Measurements from ENCODE around the gene MTARC2. TPM values are rescaled to one million over a fixed set of nuclear protein-coding genes. Genes with fewer than 3 reads are reported as not detected.
A peak's percentile ranks its signal among the peaks of the same experiment; 100 is the strongest.

Gene MTARC2
- total RNA-seq, 3 donors from 2014 or later: 26.7 to 41.8 (median 35.6) TPM

DNA sequence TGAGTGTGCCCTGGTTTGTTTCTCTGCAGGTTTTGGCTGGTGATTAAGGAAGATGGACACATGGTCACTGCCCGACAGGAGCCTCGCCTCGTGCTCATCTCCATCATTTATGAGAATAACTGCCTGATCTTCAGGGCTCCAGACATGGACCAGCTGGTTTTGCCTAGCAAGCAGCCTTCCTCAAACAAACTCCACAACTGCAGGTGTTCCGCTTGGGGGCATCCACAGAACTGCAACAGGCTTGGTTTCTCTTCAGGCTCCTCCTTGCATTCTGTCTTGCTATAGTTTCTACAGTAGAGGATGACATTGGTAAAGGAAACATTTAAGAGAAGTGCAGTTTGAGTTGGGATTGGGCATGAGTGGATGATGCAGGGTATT lies 6.8 kb downstream of the MTARC2 start:
- H3K4me1 ChIP-seq (ENCODE audit: low read depth): peaks cover 18% of the 10 kb centered on the region
- no peaks in the 10 kb centered on the region for H3K36me3 ChIP-seq (ENCODE audit: low read depth)
- DNase-seq (no peak), ATAC-seq (no peak)
- no peaks in the 10 kb centered on the region for H3K9me3 ChIP-seq
- TF ChIP-seq, protein P1, sequence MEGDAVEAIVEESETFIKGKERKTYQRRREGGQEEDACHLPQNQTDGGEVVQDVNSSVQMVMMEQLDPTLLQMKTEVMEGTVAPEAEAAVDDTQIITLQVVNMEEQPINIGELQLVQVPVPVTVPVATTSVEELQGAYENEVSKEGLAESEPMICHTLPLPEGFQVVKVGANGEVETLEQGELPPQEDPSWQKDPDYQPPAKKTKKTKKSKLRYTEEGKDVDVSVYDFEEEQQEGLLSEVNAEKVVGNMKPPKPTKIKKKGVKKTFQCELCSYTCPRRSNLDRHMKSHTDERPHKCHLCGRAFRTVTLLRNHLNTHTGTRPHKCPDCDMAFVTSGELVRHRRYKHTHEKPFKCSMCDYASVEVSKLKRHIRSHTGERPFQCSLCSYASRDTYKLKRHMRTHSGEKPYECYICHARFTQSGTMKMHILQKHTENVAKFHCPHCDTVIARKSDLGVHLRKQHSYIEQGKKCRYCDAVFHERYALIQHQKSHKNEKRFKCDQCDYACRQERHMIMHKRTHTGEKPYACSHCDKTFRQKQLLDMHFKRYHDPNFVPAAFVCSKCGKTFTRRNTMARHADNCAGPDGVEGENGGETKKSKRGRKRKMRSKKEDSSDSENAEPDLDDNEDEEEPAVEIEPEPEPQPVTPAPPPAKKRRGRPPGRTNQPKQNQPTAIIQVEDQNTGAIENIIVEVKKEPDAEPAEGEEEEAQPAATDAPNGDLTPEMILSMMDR (IDR thresholded peaks at IDR 0.05): no peak
- no peak overlapping the region for H3K4me3 ChIP-seq
- intact Hi-C loops (cut with DNase I, micrococcal nuclease): no loop called here

DNA sequence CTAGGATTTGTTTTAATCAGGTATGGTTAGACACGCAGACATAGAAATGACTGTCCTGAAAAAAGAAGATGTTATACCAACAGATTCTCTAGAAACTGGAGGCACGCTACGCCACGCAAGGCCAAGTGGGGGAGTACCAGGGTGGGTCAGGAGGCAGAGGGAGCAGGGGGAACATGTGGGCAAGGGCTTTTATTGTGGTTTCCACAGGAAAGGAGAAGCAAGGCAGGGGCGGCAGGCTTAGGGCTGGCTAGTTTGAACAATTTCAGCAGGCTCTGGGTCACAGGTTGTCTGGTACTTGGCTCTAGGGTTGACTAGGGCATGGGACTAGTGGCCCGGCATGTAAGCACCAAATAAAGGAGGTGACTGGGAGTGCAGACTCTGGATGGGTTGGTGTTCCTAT lies 7.2 kb downstream of the MTARC2 start:
- peaks cover 15% of the 10 kb centered on the region for H3K4me1 ChIP-seq (ENCODE audit: low read depth)
- ATAC-seq (no peak), DNase-seq (no peak)
- no peaks in the 10 kb centered on the region for H3K36me3 ChIP-seq (ENCODE audit: low read depth)
- H3K4me3 ChIP-seq: no peak overlapping the region
- H3K9me3 ChIP-seq: no peaks in the 10 kb centered on the region
- intact Hi-C loops (cut with DNase I, micrococcal nuclease): no loop called here
- TF ChIP-seq, protein P1 (IDR thresholded peaks at IDR 0.05): no peak

DNA sequence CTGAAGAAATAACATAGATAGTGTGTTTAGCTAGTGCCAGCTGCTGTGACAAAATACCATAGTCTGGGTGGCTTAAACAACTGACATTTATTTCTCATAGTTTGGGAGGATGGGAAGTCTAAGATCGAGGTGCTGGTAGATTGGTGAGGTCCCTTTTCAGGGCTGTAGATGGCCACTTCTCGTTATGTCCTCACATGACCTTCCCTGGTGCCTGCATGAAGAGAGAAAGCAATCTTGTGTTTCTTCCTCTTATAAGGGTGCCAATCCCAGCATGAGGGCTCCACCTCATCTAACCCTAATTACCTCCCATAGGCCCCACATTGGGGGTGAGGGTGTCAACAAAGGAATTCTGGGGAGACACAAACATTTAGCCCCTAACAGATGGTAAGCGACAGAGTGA lies 9.3 kb downstream of the MTARC2 start:
- Histone ChIP-seq H3K36me3 (ENCODE audit: low read depth) (no peaks in the 10 kb centered on the region), H3K4me3 (no peak overlapping the region), H3K9me3 (no peaks in the 10 kb centered on the region), H3K4me1 (ENCODE audit: low read depth) (peaks cover 6% of the 10 kb centered on the region)
- intact Hi-C loops (cut with DNase I, micrococcal nuclease): no loop called here
- no peak for ATAC-seq
- no peak for DNase-seq
- TF ChIP-seq, protein P1 (IDR thresholded peaks at IDR 0.05): no peak

DNA sequence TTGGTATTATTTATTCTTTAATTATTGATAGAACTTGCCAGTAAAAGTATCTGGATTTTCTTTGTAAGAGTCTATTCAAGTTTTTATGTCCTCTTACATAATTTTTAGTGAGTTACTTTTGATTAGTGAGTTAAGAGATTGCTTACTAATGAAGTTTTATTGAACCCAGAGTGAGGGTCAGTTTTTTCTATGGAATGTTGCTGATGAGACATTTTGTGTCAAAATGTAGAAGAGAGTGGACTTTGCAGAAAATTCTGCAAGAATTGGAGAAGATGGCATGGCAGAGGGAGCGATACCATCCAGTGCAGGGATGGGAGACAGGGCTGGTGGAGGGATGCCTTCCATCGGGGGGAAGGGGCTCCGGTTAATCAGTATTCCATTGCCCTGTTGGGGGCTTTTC lies 11.0 kb downstream of the MTARC2 start:
- DNase-seq: no peak
- TF ChIP-seq, protein P1 (IDR thresholded peaks at IDR 0.05): no peak
- peaks cover 6% of the 10 kb centered on the region for H3K4me1 ChIP-seq (ENCODE audit: low read depth)
- no peak overlapping the region for H3K4me3 ChIP-seq
- H3K9me3 ChIP-seq: no peaks in the 10 kb centered on the region
- ATAC-seq: no peak
- no peaks in the 10 kb centered on the region for H3K36me3 ChIP-seq (ENCODE audit: low read depth)
- intact Hi-C loops (cut with DNase I, micrococcal nuclease): no loop called here

DNA sequence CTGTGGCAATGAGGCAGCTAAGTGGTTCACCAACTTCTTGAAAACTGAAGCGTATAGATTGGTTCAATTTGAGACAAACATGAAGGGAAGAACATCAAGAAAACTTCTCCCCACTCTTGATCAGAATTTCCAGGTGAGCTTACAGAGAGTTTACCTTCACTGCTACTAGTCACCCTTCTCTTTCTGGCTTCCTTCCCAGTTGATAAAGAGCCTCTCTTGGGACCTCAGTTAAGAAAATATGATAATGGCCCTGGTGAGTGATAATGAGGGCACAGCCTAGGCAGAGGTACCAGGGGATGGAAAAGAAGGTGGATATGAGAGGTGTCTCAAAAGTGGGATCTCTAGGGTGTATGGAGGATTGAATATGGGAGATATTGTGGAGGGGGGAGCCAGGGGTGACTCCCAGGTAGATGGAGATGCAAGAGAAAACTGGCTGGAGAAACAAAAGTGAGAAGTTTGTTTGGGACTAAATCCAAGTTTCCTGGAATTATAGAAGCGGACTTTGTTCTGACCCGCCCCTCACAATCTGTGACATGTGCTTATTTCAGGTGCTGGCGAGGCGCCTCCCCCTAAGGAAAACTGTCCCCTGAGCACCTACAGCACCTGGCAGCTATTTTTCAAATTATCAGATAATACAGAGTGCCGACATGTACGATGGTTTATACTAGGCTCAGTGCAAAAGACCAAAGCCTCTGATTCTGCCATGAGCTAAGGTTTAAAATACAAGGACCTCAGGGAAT lies 13.7 kb downstream of the MTARC2 start:
- H3K36me3 ChIP-seq (ENCODE audit: low read depth): no peaks in the 10 kb centered on the region
- ATAC-seq (peak; percentile 93), DNase-seq (peak; percentile 54 to 82 (median 63))
- H3K4me3 ChIP-seq: no peak overlapping the region
- no peaks in the 10 kb centered on the region for H3K9me3 ChIP-seq
- TF ChIP-seq, protein P1 (IDR thresholded peaks at IDR 0.05): no peak
- intact Hi-C loops (cut with DNase I, micrococcal nuclease): no loop called here
- H3K4me1 ChIP-seq (ENCODE audit: low read depth): peaks cover 6% of the 10 kb centered on the region
